GM23248 (cell line): Measurements from ENCODE around the gene NCK2. TPM values are rescaled to one million over a fixed set of nuclear protein-coding genes. Genes with fewer than 3 reads are reported as not detected.

Experiments used
- DNase-seq: peaks from one replicate; pipeline ENCODE4 v3.0.0-alpha.2; 2015
- H2AFZ ChIP-seq: fragments of 200-600 bp; sonication (generic); 2 replicates; pipeline ENCODE4 v1.6.1; 2016; ENCODE audit warnings: antibody characterized with exemption
- H3F3A ChIP-seq: fragments of 200-600 bp; sonication (generic); 2 replicates; pipeline ENCODE4 v1.6.1; 2016; ENCODE audit warnings: mild to moderate bottlenecking, antibody characterized with exemption, mixed run types; ENCODE audit not compliant: insufficient read depth
- H3K27ac ChIP-seq: fragments of 200-600 bp; sonication (generic); 2 replicates; pipeline ENCODE4 v1.5.1; 2016; ENCODE audit warnings: mild to moderate bottlenecking
- H3K27me3 ChIP-seq: fragments of 200-600 bp; sonication (generic); replicated peaks from 2 replicates; pipeline ENCODE4 v1.6.1; 2016; ENCODE audit warnings: mild to moderate bottlenecking; ENCODE audit not compliant: insufficient read depth
- H3K36me3 ChIP-seq: fragments of 200-600 bp; sonication (generic); 2 replicates; pipeline ENCODE4 v1.6.1; 2016; ENCODE audit warnings: low read depth, mild to moderate bottlenecking
- H3K4me1 ChIP-seq: fragments of 200-600 bp; sonication (generic); 2 replicates; pipeline ENCODE4 v1.6.1; 2016; ENCODE audit warnings: mild to moderate bottlenecking; ENCODE audit not compliant: insufficient read depth
- H3K4me2 ChIP-seq: fragments of 200-600 bp; sonication (generic); one replicate; pipeline ENCODE4 v1.6.1; 2016; ENCODE audit warnings: mild to moderate bottlenecking; ENCODE audit not compliant: unreplicated experiment
- H3K4me3 ChIP-seq: fragments of 200-600 bp; sonication (generic); 2 replicates; pipeline ENCODE4 v1.5.1; 2016; ENCODE audit warnings: mild to moderate bottlenecking
- H3K79me2 ChIP-seq: fragments of 200-600 bp; sonication (generic); 2 replicates; pipeline ENCODE4 v1.6.1; 2016; ENCODE audit warnings: mild to moderate bottlenecking; ENCODE audit not compliant: insufficient read depth
- H3K9ac ChIP-seq: fragments of 200-600 bp; sonication (generic); 2 replicates; pipeline ENCODE4 v1.6.1; 2016; ENCODE audit warnings: mild to moderate bottlenecking
- H3K9me2 ChIP-seq: fragments of 200-600 bp; sonication (generic); 2 replicates; pipeline ENCODE4 v1.6.1; 2016; ENCODE audit warnings: mixed run types, mild to moderate bottlenecking, moderate library complexity; ENCODE audit not compliant: insufficient read depth
- H3K9me3 ChIP-seq: fragments of 200-600 bp; sonication (generic); one replicate; pipeline ENCODE4 v1.6.1; 2017; ENCODE audit warnings: low read depth
- H4K20me1 ChIP-seq: fragments of 200-600 bp; sonication (generic); 2 replicates; pipeline ENCODE4 v1.6.0; 2016; ENCODE audit not compliant: insufficient read depth
- EZH2 ChIP-seq: fragments of 200-600 bp; sonication (generic); IDR thresholded peaks from 2 replicates; pipeline ENCODE4 v1.6.1; 2018; ENCODE audit warnings: antibody characterized with exemption, mild to moderate bottlenecking; ENCODE audit not compliant: insufficient read depth, poor library complexity, severe bottlenecking
- EZH2phosphoT487 ChIP-seq: fragments of 200-600 bp; sonication (generic); IDR thresholded peaks from 2 replicates; pipeline ENCODE4 v1.6.1; 2018; ENCODE audit warnings: antibody characterized with exemption, moderate library complexity, mild to moderate bottlenecking, low read depth; ENCODE audit not compliant: insufficient read depth
- WGBS, 2 experiments: methylation state at CpG; one replicate each; pipeline ENCODE4 v1.1.6; 2015 to 2017; ENCODE audit warnings: low lambda C conversion rate in 2 of 2, low coverage in 1 of 2; ENCODE audit errors: missing lambda C conversion rate in 2 of 2; 5-methylcytosine and 5-hydroxymethylcytosine counted together
- in situ Hi-C: fragments of 300-500 bp; cut with MboI; formaldehyde crosslinking; loops from 2 replicates; pipeline ENCODE4 v1.15.0; 2020
- polyA plus RNA-seq: library from polyadenylated mRNA; unstranded; fragments of >200 nt; fragmentation: Nextera tagmentation; extraction: Ambion mirVana; gene quantifications from 2 replicates; pipeline ENCODE4 v1.2.1, GENCODE V29; 2016
- total RNA-seq: library from RNA; depleted of rRNA; stranded (reverse); fragments of >200 nt; shearing (Covaris generic); gene quantifications from 2 replicates; pipeline ENCODE4 v1.2.3, GENCODE V29; 2014

NCK2 gene
- total and polyA plus RNA-seq, 2 experiments from 2014 or later = 5.1 to 25.2 TPM

GRCh38 chr2:105737980-105738657 is 6.6 kb upstream of the NCK2 start:
- Histone ChIP-seq H3K27ac (no peak overlapping the region), H3K4me1 (peaks cover 27% of the 10 kb centered on the region), H3K36me3 (no peaks in the 10 kb centered on the region), H3K9me2 (no peaks in the 10 kb centered on the region), H3K27me3 (no peaks in the 10 kb centered on the region), H2AFZ (no peak overlapping the region), H3K9me3 (no peaks in the 10 kb centered on the region), H3K79me2 (no peaks in the 10 kb centered on the region), H4K20me1 (no peaks in the 10 kb centered on the region), H3K9ac (no peak overlapping the region), H3K4me3 (no peak overlapping the region), H3K4me2 (no peak overlapping the region), H3F3A (peaks cover 7% of the 10 kb centered on the region; the same call in 1 of the 2 replicates)
- DNase-seq = peak; percentile 36
- TF ChIP-seq EZH2 (no peak), EZH2phosphoT487 (no peak)
- WGBS, 2 experiments = 90 to 96% methylated on average over 6 of the region's 6 CpGs
- in situ Hi-C loops = no loop called here

- H3K4me1 ChIP-seq = peaks cover 27% of the 10 kb centered on the region
- H3K36me3 ChIP-seq = no peaks in the 10 kb centered on the region
- TF ChIP-seq EZH2phosphoT487 (no peak), EZH2 (no peak)
- no peaks in the 10 kb centered on the region for H4K20me1 ChIP-seq
- no peaks in the 10 kb centered on the region for H3K9me2 ChIP-seq
- H3K79me2 ChIP-seq = no peaks in the 10 kb centered on the region
- H3K27me3 ChIP-seq = no peaks in the 10 kb centered on the region
- H3K4me2 ChIP-seq = no peak overlapping the region
- H3K4me3 ChIP-seq = no peak overlapping the region
- H3K9me3 ChIP-seq = no peaks in the 10 kb centered on the region
- H2AFZ ChIP-seq = no peak overlapping the region
- H3K9ac ChIP-seq = no peak overlapping the region
- in situ Hi-C loops = no loop called here
- DNase-seq = no peak
- no peak overlapping the region for H3K27ac ChIP-seq
- H3F3A ChIP-seq = peaks cover 13% of the 10 kb centered on the region
- WGBS, 2 experiments = 51 to 55% methylated on average over 6 of the region's 6 CpGs
Observed at GRCh38 chr2:105738658-105739241, 6.0 kb upstream of the NCK2 start.

- 68 to 69% methylated on average over 8 of the region's 8 CpGs for WGBS, 2 experiments
Observed at GRCh38 chr2:105739426-105739825, 5.3 kb upstream of the NCK2 start.

GRCh38 chr2:105739944-105740530 is 4.7 kb upstream of the NCK2 start:
- H3K27me3 ChIP-seq = no peaks in the 10 kb centered on the region
- in situ Hi-C loops = no loop called here
- H3F3A ChIP-seq = peaks cover 15% of the 10 kb centered on the region
- H3K9me3 ChIP-seq = no peaks in the 10 kb centered on the region
- peaks cover 18% of the 10 kb centered on the region for H3K4me1 ChIP-seq
- no peak overlapping the region for H3K4me3 ChIP-seq
- H4K20me1 ChIP-seq = no peaks in the 10 kb centered on the region
- no peaks in the 10 kb centered on the region for H3K36me3 ChIP-seq
- H3K4me2 ChIP-seq = no peak overlapping the region
- H3K9me2 ChIP-seq = no peaks in the 10 kb centered on the region
- H3K9ac ChIP-seq = no peak overlapping the region
- no peak overlapping the region for H2AFZ ChIP-seq
- no peak for DNase-seq
- no peak overlapping the region for H3K27ac ChIP-seq
- TF ChIP-seq EZH2 (no peak), EZH2phosphoT487 (no peak)
- no peaks in the 10 kb centered on the region for H3K79me2 ChIP-seq
- WGBS, 2 experiments = 92 to 96% methylated on average over 7 of the region's 7 CpGs

More at GRCh38 chr2:105739426-105739825, 5.3 kb upstream of the NCK2 start:
- TF ChIP-seq EZH2 (no peak), EZH2phosphoT487 (no peak)
- H3K79me2 ChIP-seq = no peaks in the 10 kb centered on the region
- peaks cover 24% of the 10 kb centered on the region for H3K4me1 ChIP-seq
- no peaks in the 10 kb centered on the region for H4K20me1 ChIP-seq
- DNase-seq = no peak
- H3K4me3 ChIP-seq = no peak overlapping the region
- H3K27ac ChIP-seq = no peak overlapping the region
- no peaks in the 10 kb centered on the region for H3K9me2 ChIP-seq
- H3K36me3 ChIP-seq = no peaks in the 10 kb centered on the region
- H3F3A ChIP-seq = peaks cover 17% of the 10 kb centered on the region
- in situ Hi-C loops = no loop called here
- H2AFZ ChIP-seq = no peak overlapping the region
- no peak overlapping the region for H3K4me2 ChIP-seq
- no peaks in the 10 kb centered on the region for H3K9me3 ChIP-seq
- H3K27me3 ChIP-seq = no peaks in the 10 kb centered on the region
- no peak overlapping the region for H3K9ac ChIP-seq
